Hematopoietic multipotent progenitor cell treated with erythropoietin and hydrocortisone succinate and interleukin-3 and kit ligand, for 6 days (in vitro differentiated cells): ENCODE results near the gene CDY2A.
"Not testable (repeated sequence)": the region's sequence is repeated elsewhere in the genome, so short reads cannot be mapped to it uniquely, and the experiment has no call there.

Experiments
- DNase-seq: peaks from one replicate; pipeline ENCODE4 v3.0.0-alpha.2; 2015

The CDY2A gene, protein sequence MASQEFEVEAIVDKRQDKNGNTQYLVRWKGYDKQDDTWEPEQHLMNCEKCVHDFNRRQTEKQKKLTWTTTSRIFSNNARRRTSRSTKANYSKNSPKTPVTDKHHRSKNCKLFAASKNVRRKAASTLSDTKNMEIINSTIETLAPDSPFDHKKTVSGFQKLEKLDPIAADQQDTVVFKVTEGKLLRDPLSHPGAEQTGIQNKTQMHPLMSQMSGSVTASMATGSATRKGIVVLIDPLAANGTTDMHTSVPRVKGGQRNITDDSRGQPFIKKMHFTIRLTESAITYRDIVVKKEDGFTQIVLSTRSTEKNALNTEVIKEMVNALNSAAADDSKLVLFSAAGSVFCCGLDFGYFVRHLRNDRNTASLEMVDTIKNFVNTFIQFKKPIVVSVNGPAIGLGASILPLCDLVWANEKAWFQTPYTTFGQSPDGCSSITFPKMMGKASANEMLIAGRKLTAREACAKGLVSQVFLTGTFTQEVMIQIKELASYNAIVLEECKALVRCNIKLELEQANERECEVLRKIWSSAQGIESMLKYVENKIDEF

DNA sequence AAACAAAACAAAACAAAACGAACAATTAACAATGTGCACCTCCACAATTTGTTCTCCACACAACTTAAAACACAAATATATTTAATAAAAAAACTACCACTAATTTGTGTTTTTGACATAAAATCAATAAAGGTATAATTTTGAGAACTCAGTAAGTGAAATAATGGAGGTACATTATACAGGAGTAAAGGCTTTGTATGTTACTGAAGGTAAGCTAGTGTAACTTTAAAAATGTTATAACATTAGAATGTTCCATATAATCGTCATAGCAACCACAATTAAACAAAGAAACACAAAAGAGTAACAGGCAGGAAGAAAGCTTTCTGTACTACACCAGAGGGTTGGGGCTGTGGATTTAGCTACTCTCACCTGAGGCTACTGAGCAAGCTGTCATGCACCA is at the start of gene CDY2A:
Gene CDY2A (plus strand): TSS at position 301 of the 400 bp plus-strand sequence. CDS start 328 bp downstream, outside the sequence.
- DNase-seq: not testable (repeated sequence)

DNA sequence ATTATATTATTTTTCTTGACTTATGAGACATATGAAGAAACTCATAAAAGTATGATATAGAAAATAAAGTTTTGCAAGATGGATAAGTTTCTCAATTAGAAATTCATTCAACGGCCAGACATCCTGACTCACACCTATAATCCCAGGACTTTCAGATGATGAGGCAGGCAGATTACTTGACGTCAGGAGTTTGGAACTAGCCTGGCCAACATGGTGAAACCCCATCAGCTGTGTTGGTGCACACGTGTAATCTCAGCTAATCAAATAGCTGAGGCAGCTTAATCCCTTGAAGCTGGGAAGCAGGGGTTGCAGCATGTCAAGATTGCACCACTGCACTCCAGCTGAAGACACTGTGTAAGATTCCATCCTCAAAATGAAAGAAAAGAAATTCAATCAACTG is 28.0 kb upstream of the CDY2A start:
- DNase-seq: not testable (repeated sequence)

DNA sequence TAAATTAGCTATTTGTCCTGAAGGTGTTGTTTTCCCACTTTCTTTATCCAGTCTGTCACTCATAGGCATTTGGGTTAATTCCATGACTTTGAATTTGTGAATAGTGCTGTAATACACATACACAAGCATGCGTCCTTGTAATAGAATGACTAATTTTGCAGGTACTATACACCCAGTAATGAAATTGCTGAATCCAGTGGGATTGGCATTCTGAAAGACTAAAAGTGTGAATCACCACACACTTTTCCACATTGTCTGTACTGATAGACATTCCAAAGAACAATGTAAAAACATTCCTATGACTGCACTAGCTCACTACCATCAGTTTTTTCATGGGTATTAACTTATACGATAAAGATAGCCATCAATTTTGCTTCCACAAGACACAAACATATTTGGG is 27.3 kb upstream of the CDY2A start:
- not testable (repeated sequence) for DNase-seq

DNA sequence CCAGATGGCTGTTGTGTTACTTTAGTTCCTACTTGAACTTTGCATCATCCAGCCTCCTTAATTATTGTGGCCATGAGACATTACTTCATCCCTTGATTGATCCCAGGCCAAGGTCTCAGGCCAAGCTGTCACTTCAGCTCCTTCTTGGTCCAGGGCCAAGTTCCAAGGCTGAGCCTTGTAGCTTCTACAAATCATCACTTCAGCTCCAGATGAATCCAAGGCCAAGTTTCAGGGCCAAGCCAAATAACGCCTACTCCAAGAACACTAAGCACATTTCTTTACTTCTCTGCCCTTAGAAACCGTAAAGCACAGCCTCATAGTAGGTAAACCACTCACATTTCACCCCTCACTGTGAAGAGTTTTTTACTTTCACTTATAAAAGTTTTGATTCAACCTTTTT is 1.7 kb upstream of the CDY2A start:
- not testable (repeated sequence) for DNase-seq

DNA sequence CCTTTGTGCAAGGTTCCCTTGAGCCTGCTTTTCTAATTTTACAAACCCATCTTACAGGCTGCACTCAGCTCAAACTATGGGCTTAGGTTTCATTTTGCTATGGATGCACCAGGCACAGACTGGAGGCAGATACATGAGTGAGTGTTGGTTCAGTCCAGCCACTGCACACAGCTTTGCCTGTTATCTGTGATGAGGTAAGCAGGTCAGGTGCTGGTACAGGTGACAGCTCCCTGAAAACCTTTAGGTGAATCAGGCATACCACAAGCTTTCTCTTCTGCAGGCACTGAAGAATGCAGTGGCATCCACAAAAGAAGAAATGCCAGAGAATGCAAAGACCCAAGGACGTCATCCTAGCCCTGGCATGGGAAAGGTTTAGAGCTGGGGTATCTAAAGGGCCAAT is 3.3 kb downstream of the CDY2A start:
- not testable (repeated sequence) for DNase-seq

DNA sequence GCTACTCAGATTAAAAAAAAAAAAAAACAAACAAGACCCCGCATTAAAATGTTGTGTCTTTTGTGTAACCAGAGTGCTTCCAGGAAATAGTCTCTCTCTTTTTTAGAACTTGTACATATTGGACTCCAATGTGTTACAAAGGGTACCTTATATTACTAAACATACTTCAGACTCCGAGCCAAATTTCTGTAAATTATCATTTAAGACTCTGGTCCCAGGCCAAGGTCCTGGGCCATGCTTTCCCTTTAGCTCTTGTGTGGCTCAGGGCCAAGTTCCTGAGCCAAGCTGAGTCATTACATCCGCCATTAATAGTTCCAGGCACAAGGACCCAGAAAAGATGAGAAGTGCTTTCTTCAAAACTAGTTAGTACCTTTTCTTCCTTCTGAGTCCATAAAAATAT is 4.6 kb downstream of the CDY2A start:
- not testable (repeated sequence) for DNase-seq

DNA sequence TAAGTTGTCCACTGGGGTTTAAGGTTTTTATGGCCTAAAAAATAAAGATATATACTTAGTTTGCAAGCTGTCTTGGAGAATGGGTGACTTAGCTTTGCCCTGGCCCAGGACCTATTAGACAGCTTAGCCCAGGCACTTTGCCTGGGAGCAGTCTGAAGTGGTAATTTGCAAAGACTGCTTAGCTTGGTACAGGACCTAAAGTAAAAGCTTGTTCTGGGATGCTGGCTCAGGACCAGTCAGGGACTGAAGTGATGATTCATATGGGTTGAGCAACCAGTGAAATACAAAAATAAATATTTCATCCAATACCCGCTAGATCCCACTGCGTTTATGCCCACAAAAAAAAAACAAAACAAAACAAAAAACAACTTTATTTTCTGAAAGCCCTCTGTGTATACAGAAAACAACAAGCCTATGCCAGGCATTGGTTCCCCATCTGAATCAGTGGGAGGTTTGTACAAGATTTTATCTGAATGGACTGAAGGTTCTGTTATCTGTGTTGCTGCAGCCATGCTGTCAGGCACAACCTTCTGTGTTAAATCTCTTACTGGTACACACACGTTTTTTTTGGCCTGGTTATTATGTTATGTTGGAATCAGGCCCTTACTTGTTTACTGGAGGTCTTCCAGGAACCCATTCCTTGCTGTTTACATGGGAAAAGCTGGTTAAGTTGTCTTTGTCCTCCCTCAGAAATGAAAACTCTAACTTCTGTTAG is 8.7 kb downstream of the CDY2A start:
- not testable (repeated sequence) for DNase-seq

DNA sequence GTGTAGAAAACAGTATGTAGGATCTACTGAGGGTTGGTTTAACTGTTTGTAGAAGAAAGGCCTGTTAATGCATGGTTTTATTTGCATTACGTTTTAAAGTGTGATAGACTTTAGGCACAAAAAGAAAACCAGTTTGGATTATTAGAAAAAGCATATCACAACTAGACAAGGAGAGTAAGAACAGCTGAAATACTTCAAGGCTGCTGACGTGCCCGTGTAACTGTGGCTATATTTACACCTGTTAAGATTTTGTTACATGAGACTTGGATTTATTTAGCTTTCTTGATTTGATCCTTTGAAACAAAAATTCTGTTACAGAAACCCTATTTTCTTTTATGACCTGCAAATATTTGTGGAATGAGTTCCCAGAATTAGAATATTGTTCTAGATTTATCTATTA is 9.3 kb downstream of the CDY2A start:
- DNase-seq: not testable (repeated sequence)

DNA sequence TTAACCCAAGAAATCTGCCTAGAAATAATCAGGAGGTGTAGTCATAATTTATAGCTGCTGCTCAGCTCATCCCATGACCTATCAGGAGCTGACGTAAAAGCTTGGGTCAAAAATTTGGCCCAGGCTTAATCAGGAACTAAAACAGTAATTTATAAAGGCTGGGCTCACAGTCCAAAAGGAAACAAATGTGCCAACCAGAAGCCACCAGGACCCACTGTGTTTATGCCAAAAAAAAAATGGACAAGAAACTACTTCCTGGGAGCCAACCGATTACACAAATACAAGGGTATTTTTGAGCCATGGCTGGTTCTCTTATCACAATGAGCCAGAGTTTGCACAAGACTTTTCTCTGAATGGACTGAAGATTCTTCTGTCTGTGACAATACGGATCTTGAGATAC is 19.4 kb downstream of the CDY2A start:
- not testable (repeated sequence) for DNase-seq

DNA sequence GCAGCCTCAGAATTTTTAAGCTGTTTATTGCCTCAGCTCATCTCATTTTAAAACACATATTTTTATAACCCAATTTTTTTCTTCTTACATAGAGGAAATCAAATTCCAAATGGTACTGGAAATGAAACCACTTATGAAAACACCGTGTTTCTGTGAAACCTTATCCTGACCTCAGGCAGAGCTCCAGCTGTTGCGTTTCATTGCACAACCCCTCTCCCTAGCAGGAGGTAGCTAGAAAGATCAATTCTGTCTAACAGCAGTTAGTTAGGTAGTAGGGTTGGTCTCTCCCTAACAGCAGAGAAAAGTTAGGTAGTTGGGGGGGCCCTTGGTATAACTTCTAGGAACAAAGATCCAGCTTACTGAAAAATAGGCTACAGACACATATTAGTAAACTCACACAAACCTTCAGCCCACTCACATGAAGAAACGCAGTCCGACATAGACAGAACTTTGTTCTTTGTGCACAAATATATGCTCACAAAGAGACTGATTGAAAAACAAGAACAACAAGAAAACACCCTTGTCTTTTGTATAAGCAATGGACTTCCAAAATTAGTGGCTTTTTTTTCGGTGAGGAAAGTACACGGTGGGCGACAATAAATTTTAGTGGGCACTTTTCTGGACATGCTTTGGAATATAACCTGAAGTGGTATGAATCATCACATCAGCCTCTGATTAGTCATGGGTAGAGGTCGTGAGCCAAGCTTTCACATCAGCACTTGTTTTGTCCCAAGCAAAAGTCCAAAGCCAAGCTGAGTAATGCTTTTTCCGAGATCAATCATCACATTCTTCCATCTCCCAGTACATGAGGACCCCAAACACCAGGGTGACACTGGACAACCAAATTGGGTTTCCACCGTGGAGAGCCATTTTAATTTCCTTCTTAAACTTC is 22.8 kb downstream of the CDY2A start:
- DNase-seq: not testable (repeated sequence)

DNA sequence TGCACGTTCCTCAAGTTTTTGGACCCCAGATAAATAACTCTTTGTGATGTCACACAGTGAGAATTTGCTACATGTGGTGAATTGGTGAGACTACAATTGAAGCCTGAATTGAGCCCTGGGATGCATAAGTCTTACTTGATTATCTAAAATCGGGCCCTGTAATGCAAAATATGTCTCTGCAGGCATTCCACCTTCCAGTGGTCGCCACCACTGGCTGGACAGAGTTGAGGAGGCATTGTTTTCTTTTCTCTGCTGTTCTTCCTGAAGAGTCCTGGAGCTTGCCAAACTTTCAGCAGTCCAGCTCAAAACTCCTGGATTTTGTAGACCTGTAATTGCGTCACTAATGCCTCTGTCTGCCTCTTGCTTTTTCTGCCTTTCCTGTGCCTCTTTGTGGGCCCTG is 23.5 kb downstream of the CDY2A start:
- DNase-seq: not testable (repeated sequence)

DNA sequence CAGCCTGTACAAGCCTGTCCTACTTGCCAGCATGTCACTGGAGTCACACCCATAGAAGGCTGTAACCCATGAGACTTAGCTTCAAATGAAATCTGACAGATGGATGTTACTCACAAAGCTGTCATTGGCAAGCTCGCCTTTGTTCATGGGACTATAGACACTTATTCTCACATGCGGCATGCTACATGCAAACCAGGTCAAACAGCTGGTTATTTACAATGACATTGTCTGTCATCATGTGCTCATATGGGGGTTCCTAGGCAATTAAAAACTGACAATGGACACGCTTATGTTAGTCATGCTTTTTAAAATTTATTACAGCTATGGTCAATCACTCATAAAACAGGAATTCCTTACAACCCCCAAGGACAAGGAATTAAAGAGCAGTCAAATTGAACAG is 30.9 kb downstream of the CDY2A start:
- not testable (repeated sequence) for DNase-seq

DNA sequence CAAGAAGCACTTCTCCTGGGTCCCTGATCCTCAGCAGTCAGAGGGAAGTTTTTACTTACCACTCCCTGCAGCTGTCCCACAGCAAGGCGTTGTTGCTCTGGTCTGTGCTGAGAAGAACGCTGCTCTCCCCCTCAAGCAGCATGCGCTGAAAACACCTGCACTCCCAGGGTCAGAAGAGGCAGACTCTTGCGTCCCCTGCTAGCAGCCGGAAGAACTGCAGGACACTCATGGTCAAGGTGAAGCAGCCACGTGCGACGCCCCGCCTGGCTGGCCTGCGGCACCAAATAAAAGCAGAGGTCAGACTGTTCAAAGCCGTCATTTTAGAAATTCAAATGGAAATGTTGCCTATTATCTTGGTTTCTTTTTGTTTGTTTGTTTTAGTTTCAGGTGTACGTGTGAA is 47.9 kb downstream of the CDY2A start:
- not testable (repeated sequence) for DNase-seq
